Measurements from ENCODE around the gene CELF6. TPM values are rescaled to one million over a fixed set of nuclear protein-coding genes. Genes with fewer than 3 reads are reported as not detected.
A peak's percentile ranks its signal among the peaks of the same experiment; 100 is the strongest.

The CELF6 gene
- total RNA-seq, 1 donor from 2014 or later = not detected

- Histone ChIP-seq H3K9me3 (no peaks in the 10 kb centered on the region), H3K27me3 (no peaks in the 10 kb centered on the region), H3K36me3 (no peaks in the 10 kb centered on the region), H3K4me3 (peak overlapping the region; percentile 55 to 65), H3K27ac (no peak overlapping the region), H3K4me1 (peaks cover 0 to 5% of the 10 kb centered on the region in 2 donors)
- intact Hi-C loops (cut with DNase I) = no loop called here
- DNase-seq (ENCODE audit: low spot score in 2 of 2) = peak in 1 of 2 donors; percentile 70
- no peak for TF ChIP-seq CTCF (IDR thresholded peaks at IDR 0.05)
Measured at GRCh38 chr15:72319360-72319984, 485 bp downstream of the CELF6 start.

GRCh38 chr15:72318408-72318942 lies 1.5 kb downstream of the CELF6 start:
- no peak overlapping the region for H3K27ac ChIP-seq
- no peaks in the 10 kb centered on the region for H3K27me3 ChIP-seq
- H3K4me1 ChIP-seq = peaks cover 0 to 5% of the 10 kb centered on the region in 2 donors
- H3K9me3 ChIP-seq = no peaks in the 10 kb centered on the region
- intact Hi-C loops (cut with DNase I) = no loop called here
- DNase-seq (ENCODE audit: low spot score in 2 of 2) = no peak
- no peak overlapping the region for H3K4me3 ChIP-seq
- TF ChIP-seq CTCF (IDR thresholded peaks at IDR 0.05) = no peak
- no peaks in the 10 kb centered on the region for H3K36me3 ChIP-seq

- Histone ChIP-seq H3K27me3 (no peaks in the 10 kb centered on the region), H3K36me3 (no peaks in the 10 kb centered on the region), H3K4me3 (no peak overlapping the region), H3K27ac (no peak overlapping the region), H3K4me1 (peaks cover 0 to 5% of the 10 kb centered on the region in 2 donors), H3K9me3 (no peaks in the 10 kb centered on the region)
- TF ChIP-seq CTCF (IDR thresholded peaks at IDR 0.05) = no peak
- no peak for DNase-seq (ENCODE audit: low spot score in 2 of 2)
- intact Hi-C loops (cut with DNase I) = no loop called here
Measured at GRCh38 chr15:72315706-72316370, 4.1 kb downstream of the CELF6 start.

GRCh38 chr15:72313881-72314280 lies 6.1 kb downstream of the CELF6 start:
- H3K9me3 ChIP-seq = no peaks in the 10 kb centered on the region
- intact Hi-C loops (cut with DNase I) = no loop called here
- H3K36me3 ChIP-seq = no peaks in the 10 kb centered on the region
- DNase-seq (ENCODE audit: low spot score in 2 of 2) = no peak
- no peak overlapping the region for H3K4me3 ChIP-seq
- no peaks in the 10 kb centered on the region for H3K27me3 ChIP-seq
- H3K4me1 ChIP-seq = no peaks in the 10 kb centered on the region
- no peak for TF ChIP-seq CTCF (IDR thresholded peaks at IDR 0.05)
- H3K27ac ChIP-seq = no peak overlapping the region

- H3K4me3 ChIP-seq = no peak overlapping the region
- no peaks in the 10 kb centered on the region for H3K4me1 ChIP-seq
- H3K27me3 ChIP-seq = no peaks in the 10 kb centered on the region
- no peak overlapping the region for H3K27ac ChIP-seq
- DNase-seq (ENCODE audit: low spot score in 2 of 2) = no peak
- no peaks in the 10 kb centered on the region for H3K9me3 ChIP-seq
- intact Hi-C loops (cut with DNase I) = no loop called here
- no peaks in the 10 kb centered on the region for H3K36me3 ChIP-seq
- no peak for TF ChIP-seq CTCF (IDR thresholded peaks at IDR 0.05)
Measured at GRCh38 chr15:72313448-72313840, 6.5 kb downstream of the CELF6 start.
